ENCODE results near the gene PADI4. TPM values are rescaled to one million over a fixed set of nuclear protein-coding genes. Genes with fewer than 3 reads are reported as not detected.
"Not testable (repeated sequence)": the region's sequence is repeated elsewhere in the genome, so short reads cannot be mapped to it uniquely, and the experiment has no call there.

PADI4 gene
- total RNA-seq, 1 donor from 2014 or later, result not detected

DNA sequence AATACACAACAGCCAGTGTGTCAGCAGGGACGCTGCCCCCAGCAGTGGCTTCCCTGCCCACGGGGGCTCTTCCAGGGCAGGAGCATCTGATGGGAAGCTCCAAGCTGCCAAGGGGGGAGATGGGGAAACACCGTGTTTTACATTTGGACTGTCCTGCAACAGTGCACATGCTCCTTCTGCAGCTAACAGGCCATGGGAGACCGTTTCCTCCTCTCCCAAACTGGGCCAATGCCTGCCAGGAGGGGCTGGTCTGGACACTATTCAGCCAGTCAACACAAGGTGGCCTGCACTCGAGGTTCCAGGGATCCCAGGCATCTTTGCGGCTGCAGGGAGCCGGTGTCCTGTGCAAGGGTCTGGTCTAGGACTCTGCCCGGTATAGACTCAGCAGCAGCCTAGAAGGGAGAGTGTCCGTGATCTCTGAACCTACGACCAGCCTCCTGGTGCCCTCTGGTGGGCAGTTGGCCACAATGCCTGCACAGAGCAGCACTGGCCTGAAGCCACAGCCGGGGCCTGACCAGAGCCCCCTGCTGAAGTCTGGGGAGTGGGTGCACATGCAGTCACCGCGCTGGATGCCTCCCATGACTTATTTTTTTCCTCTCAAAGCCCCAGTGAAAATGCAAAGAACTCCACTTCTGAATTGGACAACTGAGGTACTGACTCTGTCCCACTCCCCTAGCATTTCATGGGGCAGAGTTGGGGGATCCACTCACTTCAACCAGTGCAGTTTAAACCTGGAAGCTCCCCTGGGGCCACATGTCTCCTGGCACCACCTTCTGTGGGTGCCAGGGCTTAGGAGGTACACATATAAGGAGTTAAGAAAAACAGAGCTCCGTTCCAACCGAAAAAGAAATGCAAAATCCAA, 98.1 kb downstream of the PADI4 start:
- Mint-ChIP-seq H3K36me3 (ENCODE audit: unreplicated experiment) (peaks cover 4% of the 10 kb centered on the region), H3K27ac (ENCODE audit: unreplicated experiment) (no peak overlapping the region), H3K4me1 (ENCODE audit: low read depth, unreplicated experiment) (peaks cover 12% of the 10 kb centered on the region), H3K9me3 (ENCODE audit: unreplicated experiment) (peaks cover 5% of the 10 kb centered on the region), H3K4me3 (ENCODE audit: unreplicated experiment) (no peak overlapping the region), H3K27me3 (ENCODE audit: unreplicated experiment) (peaks cover 2% of the 10 kb centered on the region)
- peak; percentile 89 for DNase-seq
- TF ChIP-seq, protein P1, sequence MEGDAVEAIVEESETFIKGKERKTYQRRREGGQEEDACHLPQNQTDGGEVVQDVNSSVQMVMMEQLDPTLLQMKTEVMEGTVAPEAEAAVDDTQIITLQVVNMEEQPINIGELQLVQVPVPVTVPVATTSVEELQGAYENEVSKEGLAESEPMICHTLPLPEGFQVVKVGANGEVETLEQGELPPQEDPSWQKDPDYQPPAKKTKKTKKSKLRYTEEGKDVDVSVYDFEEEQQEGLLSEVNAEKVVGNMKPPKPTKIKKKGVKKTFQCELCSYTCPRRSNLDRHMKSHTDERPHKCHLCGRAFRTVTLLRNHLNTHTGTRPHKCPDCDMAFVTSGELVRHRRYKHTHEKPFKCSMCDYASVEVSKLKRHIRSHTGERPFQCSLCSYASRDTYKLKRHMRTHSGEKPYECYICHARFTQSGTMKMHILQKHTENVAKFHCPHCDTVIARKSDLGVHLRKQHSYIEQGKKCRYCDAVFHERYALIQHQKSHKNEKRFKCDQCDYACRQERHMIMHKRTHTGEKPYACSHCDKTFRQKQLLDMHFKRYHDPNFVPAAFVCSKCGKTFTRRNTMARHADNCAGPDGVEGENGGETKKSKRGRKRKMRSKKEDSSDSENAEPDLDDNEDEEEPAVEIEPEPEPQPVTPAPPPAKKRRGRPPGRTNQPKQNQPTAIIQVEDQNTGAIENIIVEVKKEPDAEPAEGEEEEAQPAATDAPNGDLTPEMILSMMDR (IDR thresholded peaks at IDR 0.05; ENCODE audit: partially characterized antibody, unreplicated experiment), result peak; percentile 87

DNA sequence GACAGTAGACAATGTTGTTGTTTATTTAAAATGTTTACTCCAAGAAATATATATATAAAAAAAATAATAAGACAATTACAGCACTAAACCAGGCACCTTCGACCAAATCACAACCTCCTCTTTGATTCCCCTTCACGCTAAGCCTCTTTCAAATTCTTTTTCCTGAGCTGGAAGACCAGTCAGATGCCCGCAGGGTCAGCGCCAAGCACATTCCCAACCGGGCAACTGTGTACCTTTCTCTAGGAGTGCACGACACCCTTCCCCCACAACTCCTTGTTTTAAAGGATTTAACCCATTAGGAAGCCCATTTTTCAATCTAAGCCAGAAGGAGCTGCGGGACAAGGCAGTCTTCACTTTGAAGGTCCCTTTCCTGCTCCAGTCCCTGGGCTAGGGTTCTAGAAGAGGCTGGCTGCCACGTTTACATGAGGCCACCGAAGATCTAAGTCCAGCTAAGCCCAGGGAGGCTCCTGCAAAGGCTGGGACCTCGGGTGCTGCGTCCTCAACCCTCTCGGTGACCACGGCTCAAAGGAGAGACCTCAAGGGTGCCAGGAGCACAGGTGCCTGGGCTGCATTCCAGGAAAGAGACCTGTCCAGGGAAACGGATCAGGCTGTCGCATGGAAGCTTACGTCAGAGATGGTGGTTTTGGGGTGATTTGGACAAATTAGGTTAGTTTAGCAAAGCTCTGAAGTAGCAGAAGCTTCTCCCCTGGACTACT, 98.9 kb downstream of the PADI4 start:
- not testable (repeated sequence) for H3K4me3 Mint-ChIP-seq (ENCODE audit: unreplicated experiment); H3K27me3 Mint-ChIP-seq (ENCODE audit: unreplicated experiment); H3K27ac Mint-ChIP-seq (ENCODE audit: unreplicated experiment)

DNA sequence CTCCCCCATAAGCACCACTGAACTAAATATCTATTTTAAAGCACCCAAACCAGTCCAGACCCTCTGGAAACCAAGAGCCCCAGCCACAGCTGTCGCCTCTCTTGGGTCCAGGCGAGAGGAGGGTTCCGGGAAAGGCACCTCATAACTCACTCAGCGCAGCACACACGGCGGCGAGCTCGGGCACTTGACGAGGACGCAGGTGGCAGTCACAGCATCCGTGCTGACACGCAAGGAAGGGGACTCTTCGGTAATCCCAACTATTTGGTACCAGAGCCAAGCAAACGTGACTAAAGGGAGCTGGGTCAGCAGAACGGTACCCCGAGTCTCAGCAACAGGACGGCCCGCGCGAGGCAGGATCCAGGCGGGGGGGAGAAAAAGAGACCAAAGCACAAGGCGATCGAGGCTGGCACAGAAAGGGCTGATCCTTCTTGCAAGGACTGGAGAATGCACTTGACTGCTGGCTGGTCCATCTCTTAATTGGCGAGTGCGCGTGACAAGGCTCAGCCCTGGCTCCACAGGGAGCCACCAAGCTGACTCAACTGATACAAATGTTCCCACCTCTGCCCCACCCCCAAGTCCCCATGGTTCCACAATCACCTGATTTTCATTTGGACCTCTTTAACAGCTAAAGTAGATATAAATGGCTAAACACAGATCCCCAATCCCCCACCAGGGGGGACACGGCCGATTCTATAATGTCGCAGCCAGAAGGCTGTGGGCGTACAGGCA, 100.0 kb downstream of the PADI4 start:
- not testable (repeated sequence) for H3K27me3 Mint-ChIP-seq (ENCODE audit: unreplicated experiment); H3K27ac Mint-ChIP-seq (ENCODE audit: unreplicated experiment); H3K4me3 Mint-ChIP-seq (ENCODE audit: unreplicated experiment)

More for the DNA sequence above, 98.9 kb downstream of the PADI4 start:
- DNase-seq; H3K9me3 Mint-ChIP-seq (ENCODE audit: unreplicated experiment); H3K36me3 Mint-ChIP-seq (ENCODE audit: unreplicated experiment): not testable (repeated sequence)
- peaks cover 12% of the 10 kb centered on the region for H3K4me1 Mint-ChIP-seq (ENCODE audit: low read depth, unreplicated experiment)

GRCh38 chr1:17409391-17409811, 101.4 kb downstream of the PADI4 start:
- TF ChIP-seq, protein P1 (IDR thresholded peaks at IDR 0.05; ENCODE audit: partially characterized antibody, unreplicated experiment), result no peak
- DNase-seq, result no peak
- Mint-ChIP-seq H3K4me3 (ENCODE audit: unreplicated experiment) (no peak overlapping the region), H3K27ac (ENCODE audit: unreplicated experiment) (no peak overlapping the region), H3K36me3 (ENCODE audit: unreplicated experiment) (peaks cover 4% of the 10 kb centered on the region), H3K27me3 (ENCODE audit: unreplicated experiment) (peaks cover 4% of the 10 kb centered on the region), H3K4me1 (ENCODE audit: low read depth, unreplicated experiment) (peaks cover 12% of the 10 kb centered on the region), H3K9me3 (ENCODE audit: unreplicated experiment) (peaks cover 5% of the 10 kb centered on the region)

More for the DNA sequence above, 100.0 kb downstream of the PADI4 start:
- not testable (repeated sequence) for H3K9me3 Mint-ChIP-seq (ENCODE audit: unreplicated experiment); DNase-seq; H3K36me3 Mint-ChIP-seq (ENCODE audit: unreplicated experiment)
- peaks cover 12% of the 10 kb centered on the region for H3K4me1 Mint-ChIP-seq (ENCODE audit: low read depth, unreplicated experiment)

DNA sequence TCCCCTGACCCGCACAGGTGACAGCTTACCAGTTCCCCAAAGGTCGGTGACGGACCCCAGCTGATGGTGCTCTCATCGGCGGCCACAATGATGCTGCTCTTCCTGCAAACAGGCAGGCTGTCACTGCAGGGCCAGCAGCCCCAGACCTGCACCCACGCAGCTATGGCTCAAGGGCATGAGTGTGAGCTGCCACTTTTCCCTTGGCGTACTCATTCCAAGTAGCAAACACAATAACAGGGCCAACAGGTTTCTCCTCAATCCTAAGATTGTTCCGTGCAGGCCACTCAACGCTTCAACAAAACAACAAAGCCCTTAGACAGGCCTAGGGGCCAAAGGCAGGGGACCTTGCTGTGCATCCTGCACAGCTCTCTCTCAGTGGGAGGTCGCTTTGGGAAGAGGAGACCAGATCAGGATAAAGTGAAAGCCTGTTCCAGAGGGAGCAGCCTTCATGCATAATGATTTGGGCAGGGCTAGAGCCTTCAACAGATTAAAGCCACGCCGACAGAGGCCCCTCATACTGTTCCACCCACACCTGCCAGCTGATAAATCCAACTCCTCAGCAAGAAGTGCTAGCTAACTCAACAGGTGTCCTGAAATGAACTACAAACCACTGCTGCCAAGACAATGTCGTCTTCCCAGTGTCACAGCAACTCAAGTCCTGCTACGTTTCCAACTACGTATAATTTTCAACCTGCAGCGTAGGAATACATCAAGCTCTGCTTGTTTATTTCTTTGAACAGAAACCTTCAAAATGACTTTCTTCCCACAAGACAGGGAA, 104.3 kb downstream of the PADI4 start:
- DNase-seq, result no peak

More for the DNA sequence above, 104.3 kb downstream of the PADI4 start:
- Mint-ChIP-seq H3K27me3 (ENCODE audit: unreplicated experiment) (peaks cover 7% of the 10 kb centered on the region), H3K36me3 (ENCODE audit: unreplicated experiment) (peaks cover 4% of the 10 kb centered on the region), H3K27ac (ENCODE audit: unreplicated experiment) (no peak overlapping the region), H3K4me1 (ENCODE audit: low read depth, unreplicated experiment) (peaks cover 10% of the 10 kb centered on the region), H3K4me3 (ENCODE audit: unreplicated experiment) (no peak overlapping the region), H3K9me3 (ENCODE audit: unreplicated experiment) (peaks cover 3% of the 10 kb centered on the region)
- TF ChIP-seq, protein P1 (IDR thresholded peaks at IDR 0.05; ENCODE audit: partially characterized antibody, unreplicated experiment), result no peak

Small RNAs within 50 kb of the gene (microRNA-seq; reads per million reads assigned to microRNA genes)
- gene MIR3972 (ENCODE audit: unreplicated experiment), result not detected

Other genes with a start within 250 kb of the PADI4 start
- 0.74 TPM for gene PADI2, start 188.7 kb upstream of the PADI4 start, total RNA-seq (ENCODE audit: unreplicated experiment)
- not detected for gene PADI1, start 103.1 kb upstream of the PADI4 start, total RNA-seq (ENCODE audit: unreplicated experiment)
- gene PADI3, start 59.1 kb upstream of the PADI4 start, total RNA-seq (ENCODE audit: unreplicated experiment), result not detected
- not detected for gene PADI6, start 64.0 kb downstream of the PADI4 start, total RNA-seq (ENCODE audit: unreplicated experiment)
- gene RCC2, start 131.5 kb downstream of the PADI4 start, total RNA-seq (ENCODE audit: unreplicated experiment), result 132 TPM
- gene ARHGEF10L, start 231.5 kb downstream of the PADI4 start, total RNA-seq (ENCODE audit: unreplicated experiment), result 89.8 TPM